K562 (cell line): ENCODE measurements around the gene COASY. TPM values are rescaled to one million over a fixed set of nuclear protein-coding genes. Genes with fewer than 3 reads are reported as not detected.

Experiments
- ATF2 ChIP-seq: sonication (generic); formaldehyde crosslinking; IDR thresholded peaks from 2 replicates; pipeline ENCODE4 v1.8.1; 2022; ENCODE audit warnings: missing genetic modification reagents
- CC2D1A ChIP-seq: fragments of 450-650 bp; IDR thresholded peaks from 2 replicates; pipeline ENCODE4 v1.6.1; 2017; ENCODE audit warnings: mild to moderate bottlenecking
- CHAMP1 ChIP-seq: fragments of 450-650 bp; IDR thresholded peaks from 2 replicates; pipeline ENCODE4 v1.6.1; 2016; ENCODE audit warnings: mild to moderate bottlenecking
- CHCHD3 ChIP-seq: fragments of 250-450 bp; sonication (Bioruptor Pico); IDR thresholded peaks from 2 replicates; pipeline ENCODE4 v2.1.2; 2022; ENCODE audit warnings: mild to moderate bottlenecking
- GTF2E2 ChIP-seq: fragments of 200-800 bp; sonication (Bioruptor generic); IDR thresholded peaks from 2 replicates; pipeline ENCODE4 v1.6.1; 2016; ENCODE audit warnings: missing genetic modification characterization, missing compliant biosample characterization
- GTF2F1 ChIP-seq: IDR thresholded peaks from 2 replicates; pipeline ENCODE4 v1.6.1; 2011; ENCODE audit warnings: low read depth, low read length, improper control_type of control experiment
- HDGF ChIP-seq: fragments of 450-650 bp; IDR thresholded peaks from 2 replicates; pipeline ENCODE4 v1.6.1; 2016
- ILK ChIP-seq: fragments of 450-650 bp; IDR thresholded peaks from 2 replicates; pipeline ENCODE4 v1.6.1; 2016; ENCODE audit warnings: missing genetic modification characterization, low read depth, mild to moderate bottlenecking, missing compliant biosample characterization, moderate library complexity, borderline replicate concordance
- IRF9 ChIP-seq: fragments of 450-650 bp; IDR thresholded peaks from 2 replicates; pipeline ENCODE4 v1.6.1; 2016; ENCODE audit warnings: missing biosample characterization, missing genetic modification characterization
- NR1H2 ChIP-seq: sonication (generic); formaldehyde crosslinking; IDR thresholded peaks from 2 replicates; pipeline ENCODE4 v1.4.0; 2020; ENCODE audit warnings: mild to moderate bottlenecking, missing genetic modification reagents
- NR3C1 ChIP-seq: sonication (generic); formaldehyde crosslinking; IDR thresholded peaks from 2 replicates; pipeline ENCODE4 v1.8.1; 2022; ENCODE audit warnings: missing genetic modification reagents
- PHTF2 ChIP-seq: fragments of 250-450 bp; sonication (Bioruptor Pico); IDR thresholded peaks from 2 replicates; pipeline ENCODE4 v1.5.0; 2021; ENCODE audit warnings: mild to moderate bottlenecking
- PKNOX1 ChIP-seq: fragments of 450-650 bp; IDR thresholded peaks from 2 replicates; pipeline ENCODE4 v1.6.1; 2016
- POLR2H ChIP-seq: IDR thresholded peaks from 2 replicates; pipeline ENCODE4 v1.6.1; 2016; ENCODE audit warnings: missing genetic modification characterization, low read depth, mild to moderate bottlenecking, control low read depth, missing compliant biosample characterization, moderate library complexity
- PRDM10 ChIP-seq: fragments of 450-650 bp; IDR thresholded peaks from 2 replicates; pipeline ENCODE4 v1.6.1; 2018; ENCODE audit not compliant: partially characterized antibody
- RHOXF2B ChIP-seq: fragments of 250-450 bp; sonication (Bioruptor Pico); conservative IDR thresholded peaks from 2 replicates; pipeline ENCODE4 v1.5.1; 2021
- TSC22D4 ChIP-seq: fragments of 450-650 bp; IDR thresholded peaks from 2 replicates; pipeline ENCODE4 v1.6.1; 2016; ENCODE audit warnings: missing genetic modification characterization, missing biosample characterization, control low read depth
- XRCC4 ChIP-seq: IDR thresholded peaks from one replicate; pipeline ENCODE4 v1.6.1; 2011; ENCODE audit not compliant: insufficient read depth, insufficient read length; ENCODE audit errors: extremely low read depth
- ZNF184 ChIP-seq: sonication (generic); formaldehyde crosslinking; IDR thresholded peaks from 2 replicates; pipeline ENCODE4 v1.5.0; 2020; ENCODE audit warnings: missing genetic modification reagents
- ZNF764 ChIP-seq: fragments of 250-450 bp; sonication (Bioruptor Pico); IDR thresholded peaks from 2 replicates; pipeline ENCODE4 v1.4.0; 2020; ENCODE audit warnings: low read depth, mild to moderate bottlenecking, moderate library complexity
- ZSCAN29 ChIP-seq: fragments of 450-650 bp; IDR thresholded peaks from 2 replicates; pipeline ENCODE4 v1.6.1; 2017
- polyA plus RNA-seq, 8 experiments: library from polyadenylated mRNA; depleted of rRNA in 4 of 8; stranded (reverse) in 5 of 8; unstranded in 3 of 8; fragments of >200 nt; fragmentation: Nextera tagmentation in 2 of 8; fragmentation: Illumina TruSeq in 1 of 8; extraction: Ambion mirVana in 2 of 8; extraction: Trizol in 1 of 8; gene quantifications; 2 replicates each; pipeline versions ENCODE4 v1.2.1 to v1.2.3, GENCODE V29; 2011 to 2014; ENCODE audit warnings: inconsistent platforms in 1 of 8, missing spikeins in 1 of 8
- total RNA-seq, 7 experiments: library from RNA; depleted of rRNA in 6 of 7; stranded (reverse); fragments of >200 nt in 6 of 7; fragmentation: Illumina TruSeq in 2 of 7; extraction: Trizol in 2 of 7; gene quantifications; 2 replicates each; pipeline versions ENCODE4 v1.2.1 to v1.2.3, GENCODE V29; 2011 to 2021; ENCODE audit warnings: low replicate concordance in 1 of 7

COASY gene
- total and polyA plus RNA-seq, 9 of the 15 experiments (the other 6 are each of a cell fraction or from before 2014, with no cell fraction given): 25.4 to 175 (median 62.3) TPM

GRCh38 chr17:42609182-42609813 is 47.4 kb downstream of the COASY start, which contains the start of the genes RETREG3 and TUBG1 (continued):
- no peak for TF ChIP-seq NR1H2 (CRISPR knock-in tag)
- TF ChIP-seq TSC22D4 (tag): no peak
- TF ChIP-seq XRCC4: no peak
- no peak for TF ChIP-seq IRF9 (tag)
- TF ChIP-seq CHCHD3 (CRISPR knock-in tag): 0 out of 2 replicates have a peak, but pooled peaks have one; percentile 38
- TF ChIP-seq CHAMP1: no peak
- peak; percentile 69 for TF ChIP-seq ZSCAN29
- no peak for TF ChIP-seq RHOXF2B
- no peak for TF ChIP-seq NR3C1
- no peak for TF ChIP-seq GTF2E2 (tag)
- TF ChIP-seq POLR2H (tag): peak; percentile 55
- TF ChIP-seq ILK (tag): no peak
- no peak for TF ChIP-seq PHTF2 (CRISPR knock-in tag)
- TF ChIP-seq CC2D1A: no peak
- TF ChIP-seq ZNF184 (CRISPR knock-in tag): no peak
- no peak for TF ChIP-seq GTF2F1
- TF ChIP-seq ATF2 (CRISPR knock-in tag): no peak
- no peak for TF ChIP-seq ZNF764 (CRISPR knock-in tag)
- TF ChIP-seq PRDM10: no peak
- peak; percentile 97 for TF ChIP-seq PKNOX1
- no peak for TF ChIP-seq HDGF
